K562 (cell line): ENCODE data around the gene SREBF1. TPM values are rescaled to one million over a fixed set of nuclear protein-coding genes. Genes with fewer than 3 reads are reported as not detected.

Experiments used
- ATAC-seq: fragments of 200-7000 bp; cut with Tn5 transposase; 3 replicates; pipeline ENCODE4 v1.9.1; 2020; ENCODE audit warnings: moderate library complexity
- BruUV-seq: library from RNA; stranded (reverse); fragments of 400-500 nt; replicated peaks from 2 replicates; lab custom pipeline; 2021; lab: Mats Ljungman, UMichigan
- CTCF ChIA-PET: fragments of 300-600 bp; formaldehyde crosslinking; extraction: SDS; loops from one replicate; lab custom pipeline; 2021; ENCODE audit warnings: low intra/inter-chr PET ratio; lab: Yijun Ruan, JAX
- POLR2A ChIA-PET: fragments of 300-600, 350-650 bp; sonication (Branson Sonifier 250); formaldehyde crosslinking; extraction: SDS; loops from one replicate; lab custom pipeline; 2021; ENCODE audit warnings: antibody characterized with exemption, inconsistent platforms; lab: Yijun Ruan, JAX
- DNase-seq, 4 experiments: peaks; one replicate each; pipeline versions ENCODE4 v3.0.0 to v3.0.0-alpha.2; 2011 to 2018; ENCODE audit warnings: low spot score in 3 of 4, mixed read lengths in 3 of 4; ENCODE audit errors: extremely low read depth in 1 of 4
- FAIRE-seq: peaks from 2 replicates; lab custom pipeline; 2011; peaks lifted over from hg19 to GRCh38; lab: Jason Lieb, UNC
- H2AFZ ChIP-seq: 2 replicates; pipeline ENCODE4 v1.6.0; 2011; ENCODE audit warnings: low read depth, low read length, control low read depth, inconsistent platforms
- H3K27ac ChIP-seq: fragments of 200-600 bp; 3 replicates; pipeline ENCODE4 v1.8.0; 2011; ENCODE audit warnings: low read depth, mild to moderate bottlenecking, control low read depth, inconsistent platforms, low read length, moderate library complexity, mixed read lengths; ENCODE audit errors: extremely low read depth
- H3K27me3 ChIP-seq, 2 experiments: fragments of 300-600 bp in 1 of 2; 2 replicates in 1 of 2; 3 replicates in 1 of 2; pipeline versions ENCODE4 v1.6.0 to v1.8.0; 2011; ENCODE audit warnings: inconsistent platforms in 2 of 2, low read length in 2 of 2, mild to moderate bottlenecking in 1 of 2, mixed read lengths in 1 of 2, moderate library complexity in 1 of 2; ENCODE audit not compliant: control insufficient read depth in 2 of 2, insufficient read depth in 2 of 2
- H3K36me3 ChIP-seq: fragments of 300-600 bp; 3 replicates; pipeline ENCODE4 v1.8.0; 2011; ENCODE audit warnings: mild to moderate bottlenecking, low read length, inconsistent platforms; ENCODE audit not compliant: control insufficient read depth, insufficient read depth
- H3K4me1 ChIP-seq, 2 experiments: fragments of 200-600 bp in 1 of 2; replicated peaks in 1 of 2; 2 replicates in 1 of 2; 3 replicates in 1 of 2; pipeline versions ENCODE4 v1.5.1 to v1.8.0; 2011; ENCODE audit warnings: inconsistent platforms in 2 of 2, low read length in 2 of 2, mild to moderate bottlenecking in 1 of 2, mixed read lengths in 1 of 2, moderate library complexity in 1 of 2; ENCODE audit not compliant: control insufficient read depth in 2 of 2, insufficient read depth in 2 of 2
- H3K4me2 ChIP-seq: 2 replicates; pipeline ENCODE4 v1.6.1; 2011; ENCODE audit warnings: low read length, control low read depth, inconsistent platforms, mixed read lengths; ENCODE audit not compliant: insufficient read depth
- H3K4me3 ChIP-seq: fragments of 200-600 bp; sonication (generic), shearing (Covaris generic); 2 replicates; pipeline ENCODE4 v1.5.1; 2016; ENCODE audit warnings: control low read depth, inconsistent platforms
- H3K79me2 ChIP-seq: fragments of 200-600 bp; 3 replicates; pipeline ENCODE4 v1.8.0; 2011; ENCODE audit warnings: low read length, inconsistent platforms; ENCODE audit not compliant: control insufficient read depth, insufficient read depth
- H3K9ac ChIP-seq, 2 experiments: 2 replicates each; pipeline versions ENCODE4 v1.6.0 to v1.6.1; 2011; ENCODE audit warnings: low read depth in 2 of 2, low read length in 2 of 2, control low read depth in 1 of 2, inconsistent platforms in 1 of 2, mild to moderate bottlenecking in 1 of 2, mixed read lengths in 1 of 2; ENCODE audit not compliant: insufficient read depth in 1 of 2
- H3K9me1 ChIP-seq: one replicate; pipeline ENCODE4 v1.6.0; 2011; ENCODE audit warnings: inconsistent platforms, mild to moderate bottlenecking, low read length, moderate library complexity; ENCODE audit not compliant: control insufficient read depth, insufficient read depth
- H3K9me3 ChIP-seq: replicated peaks from 2 replicates; pipeline ENCODE4 v1.5.1; 2011; ENCODE audit warnings: low read depth, low read length, inconsistent platforms; ENCODE audit not compliant: control insufficient read depth, insufficient read depth
- H4K20me1 ChIP-seq: replicated peaks from 2 replicates; pipeline ENCODE4 v1.6.1; 2011; ENCODE audit warnings: low read length, inconsistent platforms, mixed read lengths; ENCODE audit not compliant: control insufficient read depth, insufficient read depth
- CBFA2T2 ChIP-seq: fragments of 450-650 bp; conservative IDR thresholded peaks from 2 replicates; pipeline ENCODE4 v1.6.1; 2017; ENCODE audit warnings: mild to moderate bottlenecking
- CHD4 ChIP-seq: fragments of 200-600 bp; sonication (generic); IDR thresholded peaks from 3 replicates; pipeline ENCODE4 v1.6.1; 2012; ENCODE audit warnings: low read depth, mild to moderate bottlenecking, mixed read lengths, low read length, inconsistent platforms; ENCODE audit not compliant: insufficient read depth, insufficient replicate concordance, poor library complexity, severe bottlenecking
- CXXC5 ChIP-seq: fragments of 250-450 bp; sonication (Bioruptor Pico); IDR thresholded peaks from 2 replicates; pipeline ENCODE4 v1.8.0; 2022; ENCODE audit warnings: inconsistent platforms, mild to moderate bottlenecking, moderate library complexity
- ESRRA ChIP-seq: fragments of 450-650 bp; IDR thresholded peaks from 2 replicates; pipeline ENCODE4 v1.6.1; 2014; ENCODE audit warnings: low read depth, mild to moderate bottlenecking, moderate library complexity, borderline replicate concordance
- HDAC2 ChIP-seq: fragments of 450-650 bp; IDR thresholded peaks from 2 replicates; pipeline ENCODE4 v1.6.1; 2016; ENCODE audit warnings: mild to moderate bottlenecking
- HEY1 ChIP-seq: fragments of 250-450 bp; sonication (Bioruptor Pico); IDR thresholded peaks from 2 replicates; pipeline ENCODE4 v1.5.0; 2020; ENCODE audit warnings: mild to moderate bottlenecking, moderate library complexity, borderline replicate concordance
- LCOR ChIP-seq: sonication (generic); formaldehyde crosslinking; IDR thresholded peaks from 2 replicates; pipeline ENCODE4 v1.8.0; 2022; ENCODE audit warnings: mild to moderate bottlenecking, missing genetic modification reagents
- MAZ ChIP-seq, 2 experiments: fragments of 450-650 bp in 1 of 2; sonication (generic) in 1 of 2; formaldehyde crosslinking; IDR thresholded peaks in 1 of 2; conservative IDR thresholded peaks in 1 of 2; 2 replicates each; pipeline versions ENCODE4 v1.4.0 to v1.5.0; 2020; ENCODE audit warnings: mild to moderate bottlenecking in 1 of 2, missing genetic modification reagents in 1 of 2
- MTF1 ChIP-seq: fragments of 250-450 bp; sonication (Bioruptor Pico); IDR thresholded peaks from 2 replicates; pipeline ENCODE4 v1.9.0; 2021; ENCODE audit warnings: moderate library complexity, mild to moderate bottlenecking, inconsistent platforms, borderline replicate concordance
- NCOA1 ChIP-seq: fragments of 450-650 bp; IDR thresholded peaks from 2 replicates; pipeline ENCODE4 v1.6.1; 2016; ENCODE audit warnings: low read depth
- NFE2 ChIP-seq: IDR thresholded peaks from 2 replicates; pipeline ENCODE4 v1.6.1; 2014; ENCODE audit warnings: antibody characterized with exemption, low read depth
- NR1H2 ChIP-seq: sonication (generic); formaldehyde crosslinking; IDR thresholded peaks from 2 replicates; pipeline ENCODE4 v1.4.0; 2020; ENCODE audit warnings: mild to moderate bottlenecking, missing genetic modification reagents
- NRF1 ChIP-seq, 2 experiments: fragments of 450-650 bp; IDR thresholded peaks in 1 of 2; conservative IDR thresholded peaks in 1 of 2; 2 replicates each; pipeline ENCODE4 v1.6.1; 2014; ENCODE audit warnings: mild to moderate bottlenecking in 2 of 2
- POLR2G ChIP-seq: fragments of 200-400 bp; formaldehyde crosslinking; IDR thresholded peaks from 2 replicates; pipeline ENCODE4 v1.6.1; 2017; ENCODE audit warnings: low read depth, mild to moderate bottlenecking, antibody characterized with exemption, low read length, moderate library complexity
- RBFOX2 ChIP-seq: fragments of 200-400 bp; formaldehyde crosslinking; IDR thresholded peaks from 2 replicates; pipeline ENCODE4 v1.6.1; 2017; ENCODE audit warnings: low read depth, mild to moderate bottlenecking, low read length, moderate library complexity
- SOX6 ChIP-seq: fragments of 450-650 bp; IDR thresholded peaks from 2 replicates; pipeline ENCODE4 v1.6.1; 2014; ENCODE audit warnings: mild to moderate bottlenecking
- TAF15 ChIP-seq: fragments of 200-400 bp; formaldehyde crosslinking; IDR thresholded peaks from 2 replicates; pipeline ENCODE4 v1.6.1; 2017; ENCODE audit warnings: mild to moderate bottlenecking, low read depth, low read length, moderate library complexity
- TAL1 ChIP-seq: fragments of 450-650 bp; IDR thresholded peaks from 2 replicates; pipeline ENCODE4 v1.6.1; 2016; ENCODE audit warnings: mild to moderate bottlenecking
- TBL1XR1 ChIP-seq, 2 experiments: IDR thresholded peaks; 2 replicates each; pipeline ENCODE4 v1.6.1; 2012; ENCODE audit warnings: improper control_type of control experiment in 2 of 2, low read length in 2 of 2, mild to moderate bottlenecking in 1 of 2
- VEZF1 ChIP-seq: fragments of 200-800 bp; sonication (Bioruptor generic); IDR thresholded peaks from 2 replicates; pipeline ENCODE4 v1.6.1; 2017; ENCODE audit warnings: missing genetic modification characterization, missing compliant biosample characterization
- ZNF165 ChIP-seq: fragments of 250-450 bp; sonication (Bioruptor Pico); IDR thresholded peaks from 2 replicates; pipeline ENCODE4 v1.4.0; 2020; ENCODE audit warnings: borderline replicate concordance
- WGBS: fragments of 100-300 bp; shearing (Covaris generic); methylation state at CpG from one replicate; pipeline ENCODE4 v1.1.6; 2016; ENCODE audit warnings: low coverage, mixed read lengths; ENCODE audit not compliant: insufficient coverage; ENCODE audit errors: missing lambda C conversion rate; 5-methylcytosine and 5-hydroxymethylcytosine counted together
- in situ Hi-C: fragments of 300-500 bp; cut with MboI; formaldehyde crosslinking; loops from 4 replicates; pipeline ENCODE4 v1.15.0; 2018; ENCODE audit warnings: inconsistent platforms, mixed read lengths
- intact Hi-C: fragments of 100-400 bp; cut with micrococcal nuclease; formaldehyde crosslinking; loops from 2 replicates; pipeline ENCODE4 v1.14.2; 2022
- polyA plus RNA-seq, 8 experiments: library from polyadenylated mRNA; depleted of rRNA in 4 of 8; stranded (reverse) in 5 of 8; unstranded in 3 of 8; fragments of >200 nt; fragmentation: Nextera tagmentation in 2 of 8; fragmentation: Illumina TruSeq in 1 of 8; extraction: Ambion mirVana in 2 of 8; extraction: Trizol in 1 of 8; gene quantifications; 2 replicates each; pipeline versions ENCODE4 v1.2.1 to v1.2.3, GENCODE V29; 2011 to 2014; ENCODE audit warnings: inconsistent platforms in 1 of 8, missing spikeins in 1 of 8
- total RNA-seq, 7 experiments: library from RNA; depleted of rRNA in 6 of 7; stranded (reverse); fragments of >200 nt in 6 of 7; fragmentation: Illumina TruSeq in 2 of 7; extraction: Trizol in 2 of 7; gene quantifications; 2 replicates each; pipeline versions ENCODE4 v1.2.1 to v1.2.3, GENCODE V29; 2011 to 2021; ENCODE audit warnings: low replicate concordance in 1 of 7

SREBF1 gene
- total and polyA plus RNA-seq, 9 of the 15 experiments (the other 6 are each of a cell fraction or from before 2014, with no cell fraction given) = 1.6 to 169 (median 69.4) TPM

GRCh38 chr17:17823433-17824118 lies 13.2 kb downstream of the SREBF1 start:
- peak; percentile 89 to 98 (median 94) for DNase-seq
- ChIA-PET POLR2A (interaction anchor here (0.7 to 6.0 kb wide), 4 partner anchors 12 to 32 kb away, joined by 3 to 102 read pairs (median 5); partner anchors contain the start of gene SREBF1), CTCF (no interaction called here)
- 3% methylated on average over 19 of the region's 69 CpGs for WGBS
- Histone ChIP-seq H4K20me1 (peaks cover 40% of the 10 kb centered on the region), H3K9ac (peak overlapping the region; percentile 78 to 92), H3K36me3 (peaks cover 72% of the 10 kb centered on the region; the same call in 2 of the 3 replicates), H3K9me3 (no peaks in the 10 kb centered on the region), H2AFZ (no peak overlapping the region), H3K79me2 (peaks cover 97% of the 10 kb centered on the region), H3K4me1 (peaks cover 82 to 88% of the 10 kb centered on the region in 2 experiments), H3K27ac (peak overlapping the region; percentile 99), H3K4me2 (peak overlapping the region; percentile 85), H3K4me3 (peak overlapping the region; percentile 52), H3K9me1 (peaks cover 2% of the 10 kb centered on the region), H3K27me3 (no peaks in the 10 kb centered on the region)
- peak; percentile 63 for FAIRE-seq
- in situ Hi-C loops = no loop called here
- intact Hi-C loops = loop anchor here (2.0 to 10.0 kb wide), 2 partner anchors 13 to 139 kb away; partner anchors contain the start of genes RAI1 and SREBF1
- BruUV-seq = no TSS peak
- ATAC-seq = peak; percentile 86
- TF ChIP-seq NCOA1 (peak; percentile 46; the same call in 1 of the 2 replicates), ESRRA (peak; percentile 20; the same call in 1 of the 2 replicates), RBFOX2 (peak; percentile 58; the same call in 1 of the 2 replicates), ZNF165 (no peak), SOX6 (peak; percentile 29; the same call in 1 of the 2 replicates), CHD4 (no peak), TAL1 (0 out of 2 replicates have a peak, but pooled peaks have one; percentile 34), MTF1 (CRISPR knock-in tag) (no peak), NR1H2 (CRISPR knock-in tag) (peak; percentile 100), MAZ (CRISPR knock-in tag; conservative IDR thresholded peaks at IDR 0.05 in 1 of 2, IDR thresholded peaks at IDR 0.05 in 1 of 2) (peak; percentile 75 to 86), POLR2G (peak; percentile 61; the same call in 1 of the 2 replicates), VEZF1 (CRISPR knock-in tag) (peak; percentile 98), LCOR (CRISPR knock-in tag) (no peak), NFE2 (0 out of 2 replicates have a peak, but pooled peaks have one; percentile 8), CXXC5 (CRISPR knock-in tag) (peak; percentile 67; the same call in 1 of the 2 replicates), TBL1XR1 (IDR thresholded peaks at IDR 0.05; ENCODE audit: low read length in 2 of 2) (0 out of 4 replicates have a peak, but pooled peaks of 1 of the 2 experiments have one; percentile 13), HDAC2 (peak; percentile 44; the same call in 1 of the 2 replicates), NRF1 (conservative IDR thresholded peaks at IDR 0.05 in 1 of 2, IDR thresholded peaks at IDR 0.05 in 1 of 2) (0 out of 4 replicates have a peak, but pooled peaks of 1 of the 2 experiments have one; percentile 10), TAF15 (no peak), HEY1 (CRISPR knock-in tag) (no peak), CBFA2T2 (peak; percentile 25; the same call in 1 of the 2 replicates)
